H9 (cell line): ENCODE measurements around the gene VILL. TPM values are rescaled to one million over a fixed set of nuclear protein-coding genes. Genes with fewer than 3 reads are reported as not detected.

Experiments
- DNase-seq: peaks from one replicate; pipeline ENCODE4 v3.0.0-alpha.2; 2017
- H2AFZ ChIP-seq: one replicate; pipeline ENCODE4 v1.6.1; 2013; ENCODE audit warnings: mild to moderate bottlenecking, low read length, control low read depth, moderate library complexity
- H2AK5ac ChIP-seq: 2 replicates; pipeline ENCODE4 v1.6.1; 2013; ENCODE audit warnings: low read length, control low read depth, mixed read lengths; ENCODE audit not compliant: insufficient read length
- H2BK120ac ChIP-seq: one replicate; pipeline ENCODE4 v1.6.1; 2013; ENCODE audit warnings: low read depth, mild to moderate bottlenecking, low read length, control low read depth, inconsistent platforms; ENCODE audit not compliant: poor library complexity, severe bottlenecking
- H2BK12ac ChIP-seq: 2 replicates; pipeline ENCODE4 v1.6.1; 2013; ENCODE audit warnings: low read length, control low read depth, mixed read lengths, low read depth; ENCODE audit not compliant: insufficient read length
- H2BK15ac ChIP-seq: 2 replicates; pipeline ENCODE4 v1.6.1; 2013; ENCODE audit warnings: low read depth, low read length, control low read depth
- H2BK20ac ChIP-seq: one replicate; pipeline ENCODE4 v1.6.1; 2013; ENCODE audit warnings: low read depth, mild to moderate bottlenecking, low read length, control low read depth, inconsistent platforms; ENCODE audit not compliant: poor library complexity, severe bottlenecking
- H2BK5ac ChIP-seq: 2 replicates; pipeline ENCODE4 v1.6.1; 2013; ENCODE audit warnings: low read length, control low read depth, mixed read lengths; ENCODE audit not compliant: insufficient read length
- H3K14ac ChIP-seq: 2 replicates; pipeline ENCODE4 v1.6.1; 2013; ENCODE audit warnings: low read length, control low read depth; ENCODE audit not compliant: insufficient read depth
- H3K18ac ChIP-seq: 2 replicates; pipeline ENCODE4 v1.6.1; 2013; ENCODE audit warnings: low read depth, mild to moderate bottlenecking, mixed read lengths, low read length, control low read depth; ENCODE audit not compliant: insufficient read length
- H3K23ac ChIP-seq: 2 replicates; pipeline ENCODE4 v1.6.1; 2013; ENCODE audit warnings: low read length, control low read depth, mixed read lengths, low read depth; ENCODE audit not compliant: insufficient read length
- H3K23me2 ChIP-seq: 2 replicates; pipeline ENCODE4 v1.6.1; 2013; ENCODE audit warnings: low read depth, mild to moderate bottlenecking, mixed read lengths, low read length, control low read depth; ENCODE audit not compliant: insufficient read length, poor library complexity, severe bottlenecking
- H3K27ac ChIP-seq: 2 replicates; pipeline ENCODE4 v1.5.1; 2013; ENCODE audit warnings: low read length, control low read depth, mixed read lengths, low read depth; ENCODE audit not compliant: insufficient read length
- H3K27me3 ChIP-seq: 2 replicates; pipeline ENCODE4 v1.6.1; 2013; ENCODE audit warnings: low read length, control low read depth, inconsistent platforms; ENCODE audit not compliant: insufficient read depth
- H3K4ac ChIP-seq: 2 replicates; pipeline ENCODE4 v1.6.1; 2013; ENCODE audit warnings: low read depth, mild to moderate bottlenecking, control low read depth, inconsistent platforms, low read length, moderate library complexity
- H3K4me1 ChIP-seq: 2 replicates; pipeline ENCODE4 v1.6.1; 2013; ENCODE audit warnings: low read length, control low read depth, inconsistent platforms; ENCODE audit not compliant: insufficient read depth
- H3K4me2 ChIP-seq: 2 replicates; pipeline ENCODE4 v1.6.1; 2013; ENCODE audit warnings: low read length, control low read depth, mixed read lengths; ENCODE audit not compliant: insufficient read length, insufficient read depth
- H3K56ac ChIP-seq: 2 replicates; pipeline ENCODE4 v1.6.1; 2013; ENCODE audit warnings: low read depth, mild to moderate bottlenecking, mixed read lengths, low read length, control low read depth; ENCODE audit not compliant: insufficient read length
- H3K79me1 ChIP-seq: 2 replicates; pipeline ENCODE4 v1.6.1; 2013; ENCODE audit warnings: low read depth, mild to moderate bottlenecking, moderate library complexity, low read length, control low read depth, inconsistent platforms; ENCODE audit not compliant: insufficient read depth, poor library complexity, severe bottlenecking
- H3K79me2 ChIP-seq: 2 replicates; pipeline ENCODE4 v1.6.1; 2013; ENCODE audit warnings: low read length, control low read depth, inconsistent platforms; ENCODE audit not compliant: insufficient read depth
- H3K9ac ChIP-seq: 2 replicates; pipeline ENCODE4 v1.6.1; 2013; ENCODE audit warnings: low read length, control low read depth, mixed read lengths; ENCODE audit not compliant: insufficient read length; ENCODE audit errors: extremely low read depth
- H3K9me3 ChIP-seq: one replicate; pipeline ENCODE4 v1.6.1; 2013; ENCODE audit warnings: low read depth, low read length, inconsistent platforms; ENCODE audit not compliant: control insufficient read depth
- H3T11ph ChIP-seq: one replicate; pipeline ENCODE4 v1.6.1; 2013; ENCODE audit warnings: mild to moderate bottlenecking, low read length, control low read depth, inconsistent platforms
- H4K20me1 ChIP-seq: one replicate; pipeline ENCODE4 v1.6.1; 2013; ENCODE audit not compliant: control insufficient read depth, insufficient read length, insufficient read depth
- H4K5ac ChIP-seq: 2 replicates; pipeline ENCODE4 v1.6.1; 2013; ENCODE audit warnings: low read depth, mild to moderate bottlenecking, mixed read lengths, low read length, control low read depth; ENCODE audit not compliant: insufficient read length
- H4K8ac ChIP-seq: replicated peaks from 2 replicates; pipeline ENCODE4 v1.6.1; 2013; ENCODE audit warnings: low read length, control low read depth, mixed read lengths, low read depth; ENCODE audit not compliant: insufficient read length
- H4K91ac ChIP-seq: 2 replicates; pipeline ENCODE4 v1.6.1; 2013; ENCODE audit warnings: low read depth, mild to moderate bottlenecking, moderate library complexity, mixed read lengths, low read length, control low read depth; ENCODE audit not compliant: insufficient read length
- H3K27ac Mint-ChIP-seq, 3 experiments: 2 replicates in 2 of 3; 3 replicates in 1 of 3; pipeline ENCODE4 v1.8.0; 2020 to 2021; ENCODE audit warnings: mixed read lengths in 3 of 3, mild to moderate bottlenecking in 1 of 3, moderate library complexity in 1 of 3
- H3K27me3 Mint-ChIP-seq: 2 replicates; pipeline ENCODE4 v1.8.0; 2021; ENCODE audit warnings: low read depth, mild to moderate bottlenecking, moderate library complexity, mixed read lengths
- H3K36me3 Mint-ChIP-seq, 3 experiments: 2 replicates in 2 of 3; 3 replicates in 1 of 3; pipeline ENCODE4 v1.8.0; 2020 to 2021; ENCODE audit warnings: low read depth in 3 of 3, mixed read lengths in 3 of 3; ENCODE audit not compliant: insufficient read depth in 1 of 3
- H3K4me1 Mint-ChIP-seq, 2 experiments: 2 replicates each; pipeline ENCODE4 v1.8.0; 2020; ENCODE audit warnings: mixed read lengths in 2 of 2
- H3K4me3 Mint-ChIP-seq, 2 experiments: 2 replicates in 1 of 2; 3 replicates in 1 of 2; pipeline ENCODE4 v1.8.0; 2020 to 2021; ENCODE audit warnings: mild to moderate bottlenecking in 2 of 2, mixed read lengths in 2 of 2, moderate library complexity in 1 of 2
- H3K9me3 Mint-ChIP-seq, 2 experiments: 2 replicates in 1 of 2; 3 replicates in 1 of 2; pipeline ENCODE4 v1.8.0; 2020; ENCODE audit warnings: mild to moderate bottlenecking in 2 of 2, mixed read lengths in 2 of 2, moderate library complexity in 1 of 2
- CTCF ChIP-seq: fragments of 200-600 bp; sonication (generic); conservative IDR thresholded peaks from 3 replicates; pipeline ENCODE4 v1.8.0; 2021; ENCODE audit warnings: antibody characterized with exemption, mild to moderate bottlenecking
- WGBS: extraction: QIAGEN DNeasy Blood & Tissue Kit; methylation state at CpG from one replicate; pipeline ENCODE4 v1.1.7; 2013; ENCODE audit warnings: missing lambda C conversion rate, low lambda C conversion rate, mixed read lengths; ENCODE audit not compliant: insufficient read length; ENCODE audit errors: extremely low coverage; 5-methylcytosine and 5-hydroxymethylcytosine counted together
- total RNA-seq: library from RNA; stranded (reverse); gene quantifications from 2 replicates; pipeline ENCODE4 v1.2.1, GENCODE V29; 2021

Gene VILL
- total RNA-seq, 1 experiment from 2014 or later, result 3.2 TPM

GRCh38 chr3:38028621-38029361 lies 38.2 kb downstream of the VILL start:
- TF ChIP-seq CTCF, result no peak
- H3K9me3 ChIP-seq, result no peaks in the 10 kb centered on the region
- H3K23me2 ChIP-seq, result peaks cover 10% of the 10 kb centered on the region
- no peak overlapping the region for H3K14ac ChIP-seq
- no peak overlapping the region for H3T11ph ChIP-seq
- Mint-ChIP-seq H3K27me3 (peaks cover 62% of the 10 kb centered on the region), H3K4me3 (peak overlapping the region; percentile 70 to 82), H3K27ac (peak overlapping the region in 1 of 3 experiments; percentile 57; a peak in 1 of 7 replicates), H3K36me3 (no peaks in the 10 kb centered on the region; a peak in 2 of 7 replicates), H3K9me3 (no peaks in the 10 kb centered on the region; a peak in 1 of 5 replicates), H3K4me1 (peaks cover 14 to 20% of the 10 kb centered on the region in 2 experiments)
- H3K4ac ChIP-seq, result no peak overlapping the region
- no peaks in the 10 kb centered on the region for H3K79me1 ChIP-seq
- H3K4me1 ChIP-seq, result no peaks in the 10 kb centered on the region
- no peak overlapping the region for H3K23ac ChIP-seq
- no peak overlapping the region for H3K27ac ChIP-seq
- H2AFZ ChIP-seq, result no peak overlapping the region
- no peak overlapping the region for H2BK20ac ChIP-seq
- H3K9ac ChIP-seq, result peak overlapping the region; percentile 3
- H3K27me3 ChIP-seq, result peaks cover 19% of the 10 kb centered on the region; the same call in 1 of the 2 replicates
- H2BK120ac ChIP-seq, result no peak overlapping the region
- H3K79me2 ChIP-seq, result no peaks in the 10 kb centered on the region
- H4K8ac ChIP-seq, result no peak overlapping the region
- H4K20me1 ChIP-seq, result no peaks in the 10 kb centered on the region
- H2BK12ac ChIP-seq, result no peak overlapping the region
- no peak overlapping the region for H4K5ac ChIP-seq
- no CpG with 5 or more reads among the region's 45 CpGs for WGBS
- no peak overlapping the region for H2AK5ac ChIP-seq
- H3K18ac ChIP-seq, result no peak overlapping the region
- no peak overlapping the region for H3K56ac ChIP-seq
- no peak overlapping the region for H2BK5ac ChIP-seq
- DNase-seq, result no peak
- H3K4me2 ChIP-seq, result peak overlapping the region; percentile 59
- no peak overlapping the region for H2BK15ac ChIP-seq
- H4K91ac ChIP-seq, result no peak overlapping the region
